Hepatocyte (in vitro differentiated cells): ENCODE measurements around the gene STMN1. TPM values are rescaled to one million over a fixed set of nuclear protein-coding genes. Genes with fewer than 3 reads are reported as not detected.

Experiments used
- DNase-seq: peaks from one replicate; pipeline ENCODE4 v3.0.0-alpha.2; 2016; ENCODE audit warnings: low spot score
- H2AFZ ChIP-seq: fragments of 200-600 bp; sonication (generic); 2 replicates; pipeline ENCODE4 v1.6.0; 2016; ENCODE audit warnings: antibody characterized with exemption, mild to moderate bottlenecking
- H3K27ac ChIP-seq: fragments of 200-600 bp; sonication (generic); 2 replicates; pipeline ENCODE4 v1.5.1; 2016; ENCODE audit warnings: mild to moderate bottlenecking
- H3K27me3 ChIP-seq: fragments of 200-600 bp; sonication (generic); 2 replicates; pipeline ENCODE4 v1.6.1; 2016
- H3K36me3 ChIP-seq: fragments of 200-600 bp; sonication (generic); replicated peaks from 2 replicates; pipeline ENCODE4 v1.5.1; 2016; ENCODE audit warnings: low read depth; ENCODE audit not compliant: insufficient read depth
- H3K4me1 ChIP-seq: fragments of 200-600 bp; sonication (generic); 2 replicates; pipeline ENCODE4 v1.5.1; 2016; ENCODE audit warnings: mild to moderate bottlenecking, moderate library complexity; ENCODE audit not compliant: insufficient read depth
- H3K4me2 ChIP-seq: fragments of 200-600 bp; sonication (generic); 2 replicates; pipeline ENCODE4 v1.6.0; 2016
- H3K4me3 ChIP-seq: fragments of 200-600 bp; sonication (generic); 2 replicates; pipeline ENCODE4 v1.5.1; 2016; ENCODE audit warnings: mild to moderate bottlenecking
- H3K79me2 ChIP-seq: fragments of 200-600 bp; sonication (generic); 2 replicates; pipeline ENCODE4 v1.6.0; 2017; ENCODE audit warnings: mild to moderate bottlenecking
- H3K9me2 ChIP-seq: fragments of 200-600 bp; sonication (generic); replicated peaks from 2 replicates; pipeline ENCODE4 v1.6.0; 2017; ENCODE audit warnings: mild to moderate bottlenecking; ENCODE audit not compliant: insufficient read depth
- H3K9me3 ChIP-seq: fragments of 200-600 bp; sonication (generic); 2 replicates; pipeline ENCODE4 v1.5.1; 2016; ENCODE audit warnings: low read depth, mild to moderate bottlenecking
- H4K20me1 ChIP-seq: fragments of 200-600 bp; sonication (generic); 2 replicates; pipeline ENCODE4 v1.6.0; 2016; ENCODE audit warnings: mild to moderate bottlenecking; ENCODE audit not compliant: insufficient read depth, poor library complexity, severe bottlenecking
- CTCF ChIP-seq: fragments of 200-600 bp; sonication (generic); IDR thresholded peaks from 2 replicates; pipeline ENCODE4 v1.5.1; 2016; ENCODE audit warnings: antibody characterized with exemption, mild to moderate bottlenecking; ENCODE audit not compliant: poor library complexity
- EZH2 ChIP-seq: fragments of 200-600 bp; sonication (generic); IDR thresholded peaks from 2 replicates; pipeline ENCODE4 v1.6.1; 2016; ENCODE audit warnings: antibody characterized with exemption, mild to moderate bottlenecking, borderline replicate concordance
- EZH2phosphoT487 ChIP-seq: fragments of 200-600 bp; sonication (generic); IDR thresholded peaks from one replicate; pipeline ENCODE4 v1.6.1; 2018; ENCODE audit warnings: antibody characterized with exemption, mild to moderate bottlenecking, low read depth, moderate library complexity; ENCODE audit not compliant: unreplicated experiment, severe bottlenecking
- WGBS: methylation state at CpG from one replicate; pipeline ENCODE4 v1.1.6; 2016; ENCODE audit warnings: low lambda C conversion rate; ENCODE audit errors: missing lambda C conversion rate; 5-methylcytosine and 5-hydroxymethylcytosine counted together
- microRNA-seq: library from miRNA; unstranded; fragments of <30 nt; microRNA quantifications from one replicate; pipeline ENCODE4, GENCODE V29; 2017
- polyA plus RNA-seq: library from polyadenylated mRNA; unstranded; fragments of >200 nt; fragmentation: Nextera tagmentation; extraction: Ambion mirVana; gene quantifications from 2 replicates; pipeline ENCODE4 v1.2.1, GENCODE V29; 2016
- small RNA-seq: library from RNA; depleted of rRNA; stranded (forward); fragments of <200 nt; gene quantifications from one replicate; pipeline ENCODE3, GENCODE V24; 2014
- total RNA-seq: library from RNA; depleted of rRNA; stranded (reverse); fragments of >200 nt; gene quantifications from 2 replicates; pipeline ENCODE4 v1.2.3, GENCODE V29; 2014

The STMN1 gene
- total and polyA plus RNA-seq, 2 experiments from 2014 or later = 104 to 338 TPM

GRCh38 chr1:25854554-25854953, 51.7 kb downstream of the STMN1 start:
- 85% methylated on average over 2 of the region's 2 CpGs for whole genome bisulfite sequencing
- H3K9me3 ChIP-seq = no peaks in the 10 kb centered on the region
- no peak overlapping the region for H2AFZ ChIP-seq
- H3K27me3 ChIP-seq = no peaks in the 10 kb centered on the region
- no peak for DNase-seq
- H3K4me2 ChIP-seq = no peak overlapping the region
- H4K20me1 ChIP-seq = no peaks in the 10 kb centered on the region
- TF ChIP-seq CTCF (no peak), EZH2 (no peak), EZH2phosphoT487 (no peak)
- no peaks in the 10 kb centered on the region for H3K36me3 ChIP-seq
- H3K4me3 ChIP-seq = no peak overlapping the region
- H3K9me2 ChIP-seq = no peaks in the 10 kb centered on the region
- no peaks in the 10 kb centered on the region for H3K4me1 ChIP-seq
- peaks cover 10% of the 10 kb centered on the region for H3K79me2 ChIP-seq
- no peak overlapping the region for H3K27ac ChIP-seq

Small RNA genes lying within 50 kb of the gene (microRNA-seq; reads per million reads assigned to microRNA genes)
- gene MIR3917 = not detected

Small RNA genes lying within 50 kb of the gene (small RNA-seq; reads per million reads assigned to genes)
- gene AL033528.1 = not detected
- not detected for gene RF00019
- not detected for gene SNRPFP2

Other genes with a start within 250 kb of the STMN1 start
- gene SELENON, start 106.2 kb downstream of the STMN1 start, total RNA-seq = 18.5 and 26.7 TPM in 2 replicates
- 37.7 and 39.5 TPM in 2 replicates for gene SELENON, start 106.2 kb downstream of the STMN1 start, polyA plus RNA-seq
- 59.5 and 62.6 TPM in 2 replicates for gene MTFR1L, start 86.5 kb downstream of the STMN1 start, total RNA-seq
- 90.7 and 103 TPM in 2 replicates for gene MTFR1L, start 86.5 kb downstream of the STMN1 start, polyA plus RNA-seq
- 1.3 and 2.4 TPM in 2 replicates for gene AUNIP, start 47.0 kb downstream of the STMN1 start, total RNA-seq
- 0.41 and 2.4 TPM in 2 replicates for gene AUNIP, start 47.0 kb downstream of the STMN1 start, polyA plus RNA-seq
- gene PAQR7, start 30.7 kb downstream of the STMN1 start, total RNA-seq = 21.5 and 27.0 TPM in 2 replicates
- 3.3 and 4.8 TPM in 2 replicates for gene PAQR7, start 30.7 kb downstream of the STMN1 start, polyA plus RNA-seq
- 19.6 and 24.6 TPM in 2 replicates for gene PAFAH2, start 91.6 kb upstream of the STMN1 start, total RNA-seq
- gene PAFAH2, start 91.6 kb upstream of the STMN1 start, polyA plus RNA-seq = 22.7 TPM in 2 replicates
- gene EXTL1, start 115.4 kb upstream of the STMN1 start, total RNA-seq = 0.17 and 0.84 TPM in 2 replicates
- 1.3 and 1.6 TPM in 2 replicates for gene EXTL1, start 115.4 kb upstream of the STMN1 start, polyA plus RNA-seq
- gene SLC30A2, start 139.7 kb upstream of the STMN1 start, total RNA-seq = 1.8 and 6.6 TPM in 2 replicates
- gene SLC30A2, start 139.7 kb upstream of the STMN1 start, polyA plus RNA-seq = 4.5 and 4.8 TPM in 2 replicates
- gene TRIM63, start 161.2 kb upstream of the STMN1 start, total RNA-seq = 2.9 and 5.7 TPM in 2 replicates
- 8.2 and 9.5 TPM in 2 replicates for gene TRIM63, start 161.2 kb upstream of the STMN1 start, polyA plus RNA-seq
- 12.5 and 16.8 TPM in 2 replicates for gene PDIK1L, start 205.4 kb upstream of the STMN1 start, total RNA-seq
- 2.6 and 4.4 TPM in 2 replicates for gene PDIK1L, start 205.4 kb upstream of the STMN1 start, polyA plus RNA-seq